Lung (tissue), 12 donors: ENCODE measurements around the gene TSPOAP1. TPM values are rescaled to one million over a fixed set of nuclear protein-coding genes. Genes with fewer than 3 reads are reported as not detected.

Source experiments
- ATAC-seq: fragments of 200-7000 bp; cut with Tn5 transposase; one replicate; pipeline ENCODE4 v1.9.1; 2020; ENCODE audit warnings: moderate number of reproducible peaks; ENCODE audit not compliant: insufficient read depth, low FRiP score
- DNase-seq, 3 donors: peaks; one replicate each; pipeline ENCODE4 v3.0.0-alpha.2; 2013 to 2017
- H3K27ac ChIP-seq, 2 donors: one replicate each; pipeline ENCODE4 v1.5.1; 2013; ENCODE audit warnings: mild to moderate bottlenecking in 2 of 2, moderate library complexity in 2 of 2, control low read depth in 1 of 2, inconsistent platforms in 1 of 2, low read depth in 1 of 2, low read length in 1 of 2
- H3K27me3 ChIP-seq, 3 donors: one replicate each; pipeline ENCODE4 v1.5.1; 2013; ENCODE audit warnings: low read length in 2 of 3; ENCODE audit not compliant: control insufficient read depth in 3 of 3, insufficient read depth in 3 of 3
- H3K36me3 ChIP-seq, 4 donors: one replicate each; pipeline ENCODE4 v1.5.1; 2013; ENCODE audit warnings: low read length in 4 of 4, mild to moderate bottlenecking in 1 of 4, moderate library complexity in 1 of 4; ENCODE audit not compliant: control insufficient read depth in 4 of 4, insufficient read depth in 4 of 4
- H3K4me1 ChIP-seq, 5 donors: one replicate each; pipeline ENCODE4 v1.5.1; 2013; ENCODE audit warnings: low read length in 5 of 5, mild to moderate bottlenecking in 2 of 5, moderate library complexity in 1 of 5; ENCODE audit not compliant: control insufficient read depth in 5 of 5, insufficient read depth in 5 of 5
- H3K4me3 ChIP-seq: one replicate; pipeline ENCODE4 v1.5.1; 2013; ENCODE audit warnings: mild to moderate bottlenecking, control low read depth, moderate library complexity
- H3K9ac ChIP-seq, 2 donors: one replicate each; pipeline ENCODE4 v1.5.1; 2013; ENCODE audit warnings: low read length in 2 of 2, control low read depth in 1 of 2; ENCODE audit not compliant: insufficient read depth in 1 of 2
- H3K9me3 ChIP-seq, 4 donors: one replicate each; pipeline ENCODE4 v1.5.1; 2013; ENCODE audit warnings: low read length in 3 of 4, mild to moderate bottlenecking in 1 of 4, moderate library complexity in 1 of 4; ENCODE audit not compliant: control insufficient read depth in 4 of 4, insufficient read depth in 3 of 4
- WGBS, 2 donors: extraction: QIAGEN DNeasy Blood & Tissue Kit; methylation state at CpG; one replicate each; pipeline ENCODE4 v1.1.7; 2013; 5-methylcytosine and 5-hydroxymethylcytosine counted together
- polyA plus RNA-seq, 2 donors: library from polyadenylated mRNA; stranded (reverse); fragments of 200-250 nt; gene quantifications; one replicate each; pipeline ENCODE4 v1.2.1, GENCODE V29; 2013
- total RNA-seq, 2 donors: library from RNA; depleted of rRNA in 1 of 2; stranded (reverse); fragments of >200 nt in 1 of 2; gene quantifications; one replicate each; pipeline ENCODE4 v1.2.1, GENCODE V29; 2014 to 2021
- TF ChIP-seq, protein P1 (sequence below): IDR thresholded peaks from 2 replicates; pipeline ENCODE4 v1.5.1; 2012; ENCODE audit warnings: mild to moderate bottlenecking; ENCODE audit errors: control extremely low read depth, extremely low read depth
- donor health status: control.
- donor health status: control.
- donor health status: Bipolar disorder and iron deficiency.
- donor health status: healthy.
- donor health status: DM: yes; HTN: yes; CAD: no.

Gene TSPOAP1
- total and polyA plus RNA-seq, 4 donors = 7.0 to 23.5 (median 18.2) TPM

DNA sequence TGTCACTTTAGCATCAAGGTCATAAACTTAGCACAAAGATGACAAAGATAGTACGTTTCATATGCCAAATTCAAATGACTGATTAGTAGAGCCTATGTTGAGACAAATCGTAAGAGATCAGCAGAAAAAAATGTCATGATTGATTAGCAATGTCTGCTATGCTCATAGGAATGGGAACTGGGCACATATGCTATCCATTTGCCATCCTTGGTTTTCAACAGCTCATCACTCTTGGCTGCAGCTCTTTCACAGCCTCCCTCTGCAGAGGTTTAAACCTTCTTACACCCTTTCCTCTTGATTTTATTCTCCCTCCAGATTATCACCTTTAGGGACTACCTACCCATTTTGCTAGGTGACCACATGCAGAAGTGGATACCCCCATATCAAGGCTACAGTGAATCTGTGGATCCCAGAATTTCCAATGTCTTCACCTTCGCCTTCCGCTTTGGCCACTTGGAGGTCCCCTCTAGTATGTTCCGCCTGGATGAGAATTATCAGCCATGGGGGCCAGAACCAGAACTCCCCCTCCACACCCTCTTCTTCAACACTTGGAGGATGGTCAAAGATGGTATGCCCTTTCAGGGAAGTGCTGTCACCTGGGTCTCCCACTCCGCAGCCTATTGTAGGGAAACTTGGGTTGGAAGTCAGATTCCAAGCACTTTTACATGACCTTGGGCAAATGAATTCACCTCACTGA, 64.0 kb downstream of the TSPOAP1 start:
- Histone ChIP-seq H3K9ac (no peak overlapping the region), H3K27ac (no peak overlapping the region), H3K9me3 (no peaks in the 10 kb centered on the region), H3K4me3 (no peak overlapping the region), H3K4me1 (no peaks in the 10 kb centered on the region), H3K27me3 (peaks cover 0 to 9% (median 4%) of the 10 kb centered on the region in 3 donors), H3K36me3 (no peaks in the 10 kb centered on the region)
- no peak for ATAC-seq
- no peak for DNase-seq
- 77 to 81% methylated on average over 6 of the region's 6 CpGs for WGBS, 2 donors
- TF ChIP-seq, protein P1, sequence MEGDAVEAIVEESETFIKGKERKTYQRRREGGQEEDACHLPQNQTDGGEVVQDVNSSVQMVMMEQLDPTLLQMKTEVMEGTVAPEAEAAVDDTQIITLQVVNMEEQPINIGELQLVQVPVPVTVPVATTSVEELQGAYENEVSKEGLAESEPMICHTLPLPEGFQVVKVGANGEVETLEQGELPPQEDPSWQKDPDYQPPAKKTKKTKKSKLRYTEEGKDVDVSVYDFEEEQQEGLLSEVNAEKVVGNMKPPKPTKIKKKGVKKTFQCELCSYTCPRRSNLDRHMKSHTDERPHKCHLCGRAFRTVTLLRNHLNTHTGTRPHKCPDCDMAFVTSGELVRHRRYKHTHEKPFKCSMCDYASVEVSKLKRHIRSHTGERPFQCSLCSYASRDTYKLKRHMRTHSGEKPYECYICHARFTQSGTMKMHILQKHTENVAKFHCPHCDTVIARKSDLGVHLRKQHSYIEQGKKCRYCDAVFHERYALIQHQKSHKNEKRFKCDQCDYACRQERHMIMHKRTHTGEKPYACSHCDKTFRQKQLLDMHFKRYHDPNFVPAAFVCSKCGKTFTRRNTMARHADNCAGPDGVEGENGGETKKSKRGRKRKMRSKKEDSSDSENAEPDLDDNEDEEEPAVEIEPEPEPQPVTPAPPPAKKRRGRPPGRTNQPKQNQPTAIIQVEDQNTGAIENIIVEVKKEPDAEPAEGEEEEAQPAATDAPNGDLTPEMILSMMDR = no peak

DNA sequence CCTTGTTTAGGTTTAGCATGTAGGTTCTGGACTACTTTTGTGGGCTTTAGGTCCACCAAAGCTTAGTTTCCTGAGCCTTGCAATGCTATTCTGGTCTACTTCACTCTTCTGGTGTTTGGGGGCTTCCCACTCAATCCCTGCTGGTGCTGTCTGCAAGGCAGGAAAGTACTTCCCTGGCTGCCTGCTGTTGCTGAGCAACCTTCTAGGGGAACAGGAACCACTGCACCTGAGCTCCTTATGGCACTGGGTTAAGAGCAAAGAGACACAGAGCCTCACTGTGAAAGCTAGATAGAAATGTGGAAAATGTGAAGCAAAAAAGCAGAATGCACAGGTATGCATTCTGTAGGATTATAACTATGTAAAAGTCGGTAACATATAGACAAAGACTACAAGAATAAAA, 64.8 kb downstream of the TSPOAP1 start:
- Histone ChIP-seq H3K36me3 (no peaks in the 10 kb centered on the region), H3K9me3 (no peaks in the 10 kb centered on the region), H3K27me3 (peaks cover 0 to 9% (median 4%) of the 10 kb centered on the region in 3 donors), H3K9ac (no peak overlapping the region), H3K4me1 (no peaks in the 10 kb centered on the region), H3K27ac (no peak overlapping the region), H3K4me3 (no peak overlapping the region)
- TF ChIP-seq, protein P1 = no peak
- no peak for DNase-seq
- WGBS, 2 donors = 54 to 69% methylated on average over 1 of the region's 1 CpG
- ATAC-seq = no peak

DNA sequence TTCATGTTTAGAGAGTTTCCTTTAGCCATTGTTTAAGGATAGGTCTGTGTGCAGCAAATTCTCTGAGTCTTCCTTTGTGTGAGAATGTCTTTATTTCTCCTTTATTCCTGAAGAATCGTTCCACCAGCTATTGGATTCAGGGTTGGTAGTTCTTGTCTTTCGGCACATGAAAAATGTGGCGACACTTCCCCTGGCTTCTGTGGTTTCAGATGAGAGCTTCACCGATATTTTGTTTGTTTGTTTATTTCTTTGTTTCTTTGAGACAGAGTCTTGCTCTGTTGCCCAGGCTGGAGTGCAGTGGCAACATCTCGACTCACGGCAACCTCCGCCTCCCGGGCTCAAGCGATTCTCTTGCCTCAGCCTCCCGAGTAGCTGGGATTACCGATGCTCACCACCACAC, 66.4 kb downstream of the TSPOAP1 start:
- Histone ChIP-seq H3K9me3 (no peaks in the 10 kb centered on the region), H3K4me1 (no peaks in the 10 kb centered on the region), H3K27ac (no peak overlapping the region), H3K4me3 (no peak overlapping the region), H3K9ac (no peak overlapping the region), H3K27me3 (peaks cover 0 to 10% (median 9%) of the 10 kb centered on the region in 3 donors), H3K36me3 (no peaks in the 10 kb centered on the region)
- TF ChIP-seq, protein P1 = no peak
- 77 to 84% methylated on average over 11 of the region's 11 CpGs for WGBS, 2 donors
- DNase-seq = no peak
- no peak for ATAC-seq

DNA sequence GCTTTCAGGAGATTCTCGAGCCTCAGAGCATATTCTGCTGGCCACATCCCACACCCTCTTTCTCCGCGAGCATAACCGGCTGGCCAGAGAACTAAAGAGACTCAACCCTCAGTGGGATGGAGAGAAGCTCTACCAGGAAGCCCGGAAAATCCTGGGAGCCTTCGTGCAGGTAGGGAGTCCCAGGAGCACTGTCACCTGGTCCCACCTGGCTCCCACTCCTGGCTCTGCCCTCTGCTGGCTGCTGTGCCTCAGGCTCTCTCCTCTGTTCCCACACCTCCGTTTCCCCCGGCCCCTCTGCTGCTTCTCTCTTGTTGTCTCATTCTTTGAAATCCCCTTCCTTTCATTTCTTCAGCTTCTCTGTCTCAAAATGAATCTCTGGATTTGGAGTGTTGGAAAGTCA, 73.8 kb downstream of the TSPOAP1 start:
- Histone ChIP-seq H3K27ac (no peak overlapping the region), H3K27me3 (peaks cover 0 to 22% (median 6%) of the 10 kb centered on the region in 3 donors), H3K4me1 (no peaks in the 10 kb centered on the region), H3K36me3 (no peaks in the 10 kb centered on the region), H3K9me3 (no peaks in the 10 kb centered on the region), H3K9ac (no peak overlapping the region), H3K4me3 (no peak overlapping the region)
- WGBS, 2 donors = 34 to 38% methylated on average over 8 of the region's 8 CpGs
- TF ChIP-seq, protein P1 = no peak
- ATAC-seq (no peak), DNase-seq (no peak)
